Measurements from ENCODE around the gene PNPLA2. TPM values are rescaled to one million over a fixed set of nuclear protein-coding genes. Genes with fewer than 3 reads are reported as not detected.
A peak's percentile ranks its signal among the peaks of the same experiment; 100 is the strongest.

PNPLA2 gene
- total RNA-seq, 2 experiments from 2014 or later: 202 to 220 TPM

GRCh38 chr11:792873-793272 is 25.8 kb upstream of the PNPLA2 start:
- ChIA-PET CTCF (no interaction called here), POLR2A (no interaction called here)
- Mint-ChIP-seq H3K36me3 (ENCODE audit: low read depth) (peaks cover 10% of the 10 kb centered on the region), H3K27ac (no peak overlapping the region), H3K27me3 (no peaks in the 10 kb centered on the region), H3K4me3 (no peak overlapping the region), H3K4me1 (ENCODE audit: low read depth) (peaks cover 16% of the 10 kb centered on the region), H3K9me3 (no peaks in the 10 kb centered on the region)
- Histone ChIP-seq H3K9me3 (ENCODE audit: control insufficient read depth in 1 of 2, insufficient read depth in 1 of 2, low read length in 2 of 2) (peaks cover 0 to 5% of the 10 kb centered on the region in 2 experiments), H3K36me3 (ENCODE audit: insufficient read depth, low read length) (peaks cover 29% of the 10 kb centered on the region), H3K4me3 (ENCODE audit: low read length) (no peak overlapping the region), H3K27ac (ENCODE audit: low read depth in 1 of 2, low read length in 2 of 2) (no peak overlapping the region), H3K4me1 (ENCODE audit: insufficient read depth, low read length) (peaks cover 51% of the 10 kb centered on the region), H3K27me3 (ENCODE audit: control insufficient read depth in 1 of 2, insufficient read depth in 2 of 2, low read length in 2 of 2) (peaks cover 0 to 5% of the 10 kb centered on the region in 2 experiments)
- ATAC-seq (ENCODE audit: poor library complexity) (no peak), DNase-seq (no peak)
- TF ChIP-seq CTCF (IDR thresholded peaks at IDR 0.05): no peak
- intact Hi-C loops (cut with DNase I, micrococcal nuclease): no loop called here

GRCh38 chr11:793556-793955 is 25.2 kb upstream of the PNPLA2 start:
- peaks cover 0 to 5% of the 10 kb centered on the region in 2 experiments for H3K27me3 ChIP-seq (ENCODE audit: control insufficient read depth in 1 of 2, insufficient read depth in 2 of 2, low read length in 2 of 2)
- POLR2A ChIA-PET: no interaction called here
- peak overlapping the region; percentile 69 for H3K4me3 Mint-ChIP-seq
- no peaks in the 10 kb centered on the region for H3K27me3 Mint-ChIP-seq
- no peak overlapping the region for H3K27ac Mint-ChIP-seq
- H3K36me3 Mint-ChIP-seq (ENCODE audit: low read depth): peaks cover 10% of the 10 kb centered on the region
- H3K4me1 ChIP-seq (ENCODE audit: insufficient read depth, low read length): peaks cover 49% of the 10 kb centered on the region
- no peak overlapping the region for H3K27ac ChIP-seq (ENCODE audit: low read depth in 1 of 2, low read length in 2 of 2)
- peaks cover 16% of the 10 kb centered on the region for H3K4me1 Mint-ChIP-seq (ENCODE audit: low read depth)
- peaks cover 0 to 5% of the 10 kb centered on the region in 2 experiments for H3K9me3 ChIP-seq (ENCODE audit: control insufficient read depth in 1 of 2, insufficient read depth in 1 of 2, low read length in 2 of 2)
- ATAC-seq (ENCODE audit: poor library complexity) (no peak), DNase-seq (no peak)
- intact Hi-C loops (cut with DNase I, micrococcal nuclease): no loop called here
- H3K36me3 ChIP-seq (ENCODE audit: insufficient read depth, low read length): peaks cover 29% of the 10 kb centered on the region
- no peak overlapping the region for H3K4me3 ChIP-seq (ENCODE audit: low read length)
- H3K9me3 Mint-ChIP-seq: no peaks in the 10 kb centered on the region
- no peak for TF ChIP-seq CTCF (IDR thresholded peaks at IDR 0.05)
- CTCF ChIA-PET: no interaction called here

DNA sequence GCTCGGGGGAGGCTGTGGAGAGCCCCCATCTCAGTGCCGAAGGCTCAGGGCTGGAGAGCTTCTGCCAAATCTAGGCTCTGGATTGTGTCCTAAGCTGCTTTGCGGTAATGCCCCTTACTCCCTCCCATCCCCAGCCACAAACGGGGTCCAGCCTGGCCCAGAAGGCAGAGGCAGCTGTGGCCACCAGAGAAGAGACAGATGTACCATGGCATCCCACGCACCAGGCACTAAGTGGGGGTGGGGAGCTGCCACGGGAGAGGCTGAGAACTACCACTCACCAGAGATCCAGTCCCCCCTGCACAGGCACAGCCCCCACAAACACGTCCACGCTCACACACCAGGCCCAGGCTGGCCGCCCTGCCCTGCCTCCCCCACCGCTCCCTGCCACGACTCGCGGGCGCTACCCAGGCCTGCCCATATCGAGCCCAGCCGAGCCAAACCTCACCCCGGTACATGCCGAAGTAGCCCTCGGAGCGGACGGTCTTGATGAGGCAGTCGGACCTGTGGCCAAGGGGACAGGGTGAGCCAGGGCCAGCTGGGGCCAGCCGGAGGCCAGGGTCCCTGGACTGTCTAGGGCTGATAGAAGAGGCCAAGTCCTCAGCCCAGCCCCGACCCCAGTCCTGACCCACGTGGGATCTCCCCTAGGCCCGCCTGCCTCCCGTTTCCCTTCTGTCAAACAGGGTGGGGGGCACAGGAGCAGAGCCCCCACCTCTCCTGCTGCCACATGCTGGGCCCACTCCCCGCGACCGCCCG is 24.5 kb upstream of the PNPLA2 start:
- Histone ChIP-seq H3K27me3 (ENCODE audit: control insufficient read depth in 1 of 2, insufficient read depth in 2 of 2, low read length in 2 of 2) (peaks cover 0 to 5% of the 10 kb centered on the region in 2 experiments), H3K9me3 (ENCODE audit: control insufficient read depth in 1 of 2, insufficient read depth in 1 of 2, low read length in 2 of 2) (peaks cover 0 to 4% of the 10 kb centered on the region in 2 experiments), H3K27ac (ENCODE audit: low read depth in 1 of 2, low read length in 2 of 2) (no peak overlapping the region), H3K4me1 (ENCODE audit: insufficient read depth, low read length) (peaks cover 54% of the 10 kb centered on the region), H3K36me3 (ENCODE audit: insufficient read depth, low read length) (peaks cover 29% of the 10 kb centered on the region), H3K4me3 (ENCODE audit: low read length) (no peak overlapping the region)
- ChIA-PET POLR2A (interaction anchor here (0.6 kb wide), 1 partner anchor 229 kb away, joined by 4 read pairs; no protein-coding TSS in a partner anchor), CTCF (no interaction called here)
- Mint-ChIP-seq H3K9me3 (no peaks in the 10 kb centered on the region), H3K4me1 (ENCODE audit: low read depth) (peaks cover 16% of the 10 kb centered on the region), H3K27me3 (no peaks in the 10 kb centered on the region), H3K36me3 (ENCODE audit: low read depth) (peaks cover 10% of the 10 kb centered on the region), H3K4me3 (peak overlapping the region; percentile 68), H3K27ac (no peak overlapping the region)
- ATAC-seq (ENCODE audit: poor library complexity) (no peak), DNase-seq (no peak)
- no peak for TF ChIP-seq CTCF (IDR thresholded peaks at IDR 0.05)
- intact Hi-C loops (cut with DNase I, micrococcal nuclease): loop anchor here in 1 of 2 experiments (2.0 kb wide), 1 partner anchor 15 kb away; no protein-coding TSS in a partner anchor
